H1 (cell line): ENCODE data around the gene PSMD12. TPM values are rescaled to one million over a fixed set of nuclear protein-coding genes. Genes with fewer than 3 reads are reported as not detected.
A peak's percentile ranks its signal among the peaks of the same experiment; 100 is the strongest.

Experiments used
- KDM1A ChIP-seq: fragments of 200-600, 300-600 bp; sonication (generic); IDR thresholded peaks from 2 replicates; pipeline ENCODE4 v1.7.1; 2016; ENCODE audit warnings: mild to moderate bottlenecking, low read length, borderline replicate concordance
- polyA plus RNA-seq, 7 experiments: library from polyadenylated mRNA; depleted of rRNA in 3 of 7; stranded (reverse) in 5 of 7; unstranded in 2 of 7; fragments of >200 nt in 5 of 7; fragments of 200-250 nt in 2 of 7; gene quantifications; 1 replicate in 5 of 7; 2 replicates in 1 of 7; 4 replicates in 1 of 7; pipeline versions ENCODE4 v1.2.1 to v1.2.3, GENCODE V29; 2011 to 2013; ENCODE audit warnings: missing spikeins in 2 of 7, mixed read lengths in 2 of 7
- total RNA-seq: library from RNA; stranded (reverse); fragmentation: NEBNext Ultra II Directional; extraction: Animal tissue kit (Norgen Biotek cat#: 25700); gene quantifications from 2 replicates; pipeline ENCODE4 v1.2.1, GENCODE V29; 2021

PSMD12 gene
- total and polyA plus RNA-seq, 2 of the 8 experiments (the other 6 are each of a cell fraction or from before 2014, with no cell fraction given): 14.0 to 82.4 TPM

DNA sequence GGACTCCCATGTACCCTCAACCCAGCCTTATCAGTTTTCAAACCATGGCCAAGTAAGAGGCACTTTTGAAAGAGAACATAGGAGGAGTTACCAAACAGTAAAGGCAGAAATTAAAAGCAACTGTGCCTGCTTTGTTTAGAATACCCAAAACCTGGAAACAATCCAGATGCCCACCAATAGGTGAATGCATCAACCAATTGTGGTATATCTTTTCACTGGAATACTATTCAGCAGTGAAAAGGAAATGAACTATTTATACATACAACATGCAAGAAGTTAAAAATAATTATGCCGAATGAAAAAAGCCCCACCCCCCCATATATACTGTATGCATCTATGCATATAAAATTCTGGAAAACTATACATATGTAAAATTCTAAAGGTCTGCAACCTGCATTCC, 47.8 kb upstream of the PSMD12 start (continued):
- TF ChIP-seq KDM1A: peak; percentile 89
